HTR-8/SVneo (cell line): ENCODE results near the gene SAA2.
"Not testable (repeated sequence)": the region's sequence is repeated elsewhere in the genome, so short reads cannot be mapped to it uniquely, and the experiment has no call there.

Experiments
- DNase-seq: peaks from one replicate; pipeline ENCODE4 v3.0.0; 2011; ENCODE audit warnings: low spot score, mixed read lengths; ENCODE audit not compliant: insufficient read length
- FAIRE-seq: peaks from 2 replicates; lab custom pipeline; 2011; peaks lifted over from hg19 to GRCh38; lab: Jason Lieb, UNC

The SAA2 gene

DNA sequence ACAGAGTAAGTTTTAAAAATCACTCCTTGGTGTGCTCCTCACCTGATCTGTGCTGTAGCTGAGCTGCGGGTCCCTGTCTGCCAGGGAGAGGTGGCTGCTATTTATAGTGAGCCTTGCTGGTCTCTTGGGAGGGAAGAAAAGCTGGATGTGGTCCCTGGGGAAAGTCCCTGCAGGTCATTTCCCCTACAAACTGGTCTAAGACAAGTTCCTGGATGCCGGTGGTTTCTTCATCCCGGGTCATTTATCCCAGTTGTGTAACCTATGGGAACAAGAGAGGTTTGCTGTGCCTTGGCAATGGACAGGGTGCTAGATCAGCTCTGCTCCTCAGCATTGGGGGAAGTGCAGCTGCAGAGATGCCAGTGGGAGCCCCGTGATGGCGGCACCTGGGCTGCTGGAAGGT lies at the start of gene SAA2:
Gene SAA2 (minus strand): TSS at position 108 of the 400 bp plus-strand sequence. CDS start 657 bp downstream, outside the sequence.
- DNase-seq (no peak), FAIRE-seq (no peak)

DNA sequence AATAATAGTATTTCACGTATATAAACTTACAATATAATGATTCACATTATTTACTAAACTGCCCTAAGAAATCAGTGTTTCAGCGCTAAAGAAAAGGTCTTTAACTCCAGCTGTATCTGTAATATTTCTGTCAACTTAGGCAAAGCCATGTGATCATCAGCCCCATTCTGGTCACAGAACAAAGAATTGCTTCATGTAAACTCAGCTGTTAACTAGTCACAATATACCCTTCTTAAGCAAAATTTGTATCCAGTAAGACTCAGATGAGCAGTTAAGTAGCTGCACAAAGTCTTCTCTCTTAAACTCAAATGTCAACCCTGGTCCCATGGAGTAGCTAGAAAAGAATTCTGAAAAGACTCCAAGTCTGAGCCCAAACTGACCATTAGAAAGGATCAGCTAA lies 46.8 kb upstream of the SAA2 start:
- DNase-seq, result no peak
- no peak for FAIRE-seq

DNA sequence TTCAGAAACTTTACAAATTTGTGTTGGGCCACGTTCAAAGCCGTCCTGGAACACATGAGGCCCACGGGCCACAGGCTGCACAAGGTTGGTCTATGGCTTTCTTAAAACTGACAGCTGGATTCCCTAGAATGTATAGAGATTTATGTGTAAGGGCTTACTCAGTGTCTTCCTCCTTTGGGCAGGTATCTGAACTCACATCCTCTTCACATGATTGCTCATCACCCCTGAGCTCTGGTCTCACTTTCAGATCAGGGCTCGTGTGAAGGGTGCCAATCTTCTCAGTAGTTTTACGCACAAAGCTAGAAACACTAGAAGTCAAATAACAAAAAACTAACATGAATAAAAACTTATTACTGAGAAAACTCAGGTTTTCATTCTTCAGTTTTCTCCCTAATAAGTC lies 46.4 kb upstream of the SAA2 start:
- FAIRE-seq, result no peak
- no peak for DNase-seq

DNA sequence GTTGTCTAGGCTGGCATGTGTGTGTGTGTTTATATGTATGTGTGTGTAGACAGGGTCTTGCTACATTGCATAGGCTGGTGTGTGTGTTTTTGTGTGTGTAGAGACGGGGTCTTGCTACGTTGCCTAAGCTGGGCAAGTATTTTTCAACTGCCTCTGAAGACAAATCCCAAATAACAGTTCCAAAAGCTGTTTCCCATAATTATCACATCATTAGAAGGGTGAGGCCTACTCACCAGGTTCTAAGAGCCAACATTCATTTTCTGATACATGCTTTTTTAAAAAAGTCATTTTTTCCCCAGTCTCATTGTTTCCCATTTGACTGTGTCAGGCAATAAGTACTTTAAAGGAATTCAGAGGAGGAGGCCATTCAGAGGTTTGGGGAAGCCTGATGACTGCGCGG lies 40.4 kb upstream of the SAA2 start:
- DNase-seq (no peak), FAIRE-seq (no peak)

DNA sequence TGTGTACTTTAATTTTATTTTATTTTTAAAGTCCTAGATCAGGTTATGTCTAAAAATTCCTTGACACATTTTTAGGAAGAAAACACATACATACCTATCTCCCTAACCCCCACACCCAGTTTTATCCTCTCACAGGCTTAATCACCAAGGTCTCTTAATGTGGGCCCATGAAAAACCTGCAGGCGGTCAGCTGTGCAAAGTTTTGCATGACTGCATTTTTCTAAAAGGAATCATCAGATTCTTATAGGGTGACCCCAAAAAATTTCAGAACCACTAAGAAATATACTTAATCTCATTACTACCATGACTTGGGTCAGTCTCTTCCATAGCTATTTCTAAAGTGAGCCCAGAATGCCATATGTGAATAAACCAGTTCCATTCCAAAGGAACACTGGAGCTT lies 37.4 kb upstream of the SAA2 start:
- FAIRE-seq, result no peak
- no peak for DNase-seq

DNA sequence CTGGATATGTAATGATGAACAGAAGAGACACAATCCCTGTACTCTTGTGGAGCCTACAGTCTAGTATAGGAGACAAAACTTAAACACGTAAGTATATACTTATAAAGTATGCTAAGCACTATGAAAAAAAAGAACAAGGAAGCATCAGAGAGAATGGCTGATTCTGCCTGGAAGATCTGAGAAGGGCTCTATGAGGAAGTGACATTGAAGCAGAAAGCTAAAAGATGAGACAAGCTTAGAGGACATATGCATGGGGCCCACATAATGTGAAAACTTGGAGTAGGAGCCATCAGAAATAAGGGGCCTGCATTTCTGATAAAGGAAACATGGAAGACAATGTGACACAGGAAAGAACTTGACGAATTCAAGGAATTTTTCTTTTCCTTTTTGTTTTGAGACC lies 34.2 kb upstream of the SAA2 start:
- FAIRE-seq (no peak), DNase-seq (no peak)

DNA sequence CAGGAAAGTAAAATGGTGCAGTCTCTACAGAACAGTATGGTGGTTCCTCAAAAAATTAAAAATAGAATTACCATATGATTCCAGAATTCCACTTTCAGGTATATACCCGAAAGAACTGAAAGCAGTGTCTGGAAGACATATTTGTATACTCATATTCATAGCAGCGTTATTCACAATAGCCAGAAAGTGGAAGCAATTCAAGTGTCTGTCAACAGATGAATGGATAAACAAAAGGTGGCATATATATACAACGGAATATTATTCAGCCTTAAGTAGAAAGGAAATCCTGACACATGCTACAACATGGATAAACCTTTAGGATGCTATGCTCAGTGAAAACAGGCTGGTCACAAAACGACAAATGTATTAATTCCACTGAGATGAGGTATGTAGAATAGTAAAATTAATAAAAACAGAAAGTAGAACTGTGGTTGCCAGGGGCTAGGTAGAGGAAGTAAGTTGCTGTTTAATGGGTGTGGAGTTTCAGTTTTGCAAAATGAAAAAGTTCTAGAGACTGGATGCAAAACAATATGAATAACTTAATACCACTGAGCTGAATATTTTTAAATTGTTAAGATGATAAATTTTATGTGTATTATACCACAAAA lies 32.1 kb upstream of the SAA2 start:
- DNase-seq, result no peak
- no peak for FAIRE-seq

DNA sequence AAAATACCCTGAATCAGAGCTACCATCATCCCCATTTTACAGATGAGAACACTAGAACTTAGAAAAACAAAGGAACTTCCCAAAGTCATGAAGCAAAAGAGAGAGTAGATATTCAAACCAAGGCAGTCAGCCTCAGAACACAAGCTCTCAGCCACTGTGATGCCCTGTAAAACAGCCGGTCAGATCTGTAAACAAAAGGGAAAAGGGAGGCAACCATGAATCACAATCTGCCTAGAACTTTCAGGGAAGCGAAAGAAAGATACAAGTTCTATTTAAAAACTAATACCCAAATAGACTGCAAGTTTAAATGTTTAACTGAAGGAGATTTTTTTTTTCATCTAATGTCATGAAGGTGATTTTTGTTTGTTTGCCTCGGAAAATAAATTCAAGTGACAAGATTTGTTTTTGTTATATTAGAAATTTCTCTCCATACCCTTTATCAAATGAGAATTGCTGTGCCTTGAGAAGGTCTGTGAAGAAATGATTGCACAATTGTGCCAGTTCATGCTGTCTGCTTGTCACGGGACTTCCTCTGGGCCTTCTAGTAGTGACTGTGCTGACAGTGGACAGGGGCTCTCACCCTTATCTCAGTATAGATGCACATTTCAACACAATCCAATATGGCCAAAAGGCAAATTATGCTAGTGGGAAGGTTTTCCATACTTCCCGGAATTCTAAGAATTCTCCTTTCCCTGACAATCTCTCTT lies 29.2 kb upstream of the SAA2 start:
- no peak for DNase-seq
- no peak for FAIRE-seq

DNA sequence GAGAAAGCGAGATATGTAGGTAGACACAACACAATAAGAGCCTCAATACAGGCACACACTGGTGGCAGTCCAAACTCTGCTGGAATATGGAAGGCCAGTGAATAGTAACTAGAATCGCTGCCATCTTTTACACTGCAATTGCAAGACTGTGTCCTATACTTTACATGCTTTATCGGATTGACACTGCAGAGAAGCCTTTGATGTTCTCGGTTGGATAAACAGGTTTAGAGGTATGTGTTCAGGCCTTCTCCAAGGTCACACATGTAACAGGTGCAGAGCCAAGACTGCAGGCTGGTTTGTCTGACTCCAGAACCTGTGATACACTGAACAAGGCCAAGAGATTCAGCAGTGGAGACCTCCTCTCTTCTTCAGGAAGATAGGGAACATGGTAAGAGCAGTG lies 22.7 kb upstream of the SAA2 start:
- DNase-seq (no peak), FAIRE-seq (no peak)

DNA sequence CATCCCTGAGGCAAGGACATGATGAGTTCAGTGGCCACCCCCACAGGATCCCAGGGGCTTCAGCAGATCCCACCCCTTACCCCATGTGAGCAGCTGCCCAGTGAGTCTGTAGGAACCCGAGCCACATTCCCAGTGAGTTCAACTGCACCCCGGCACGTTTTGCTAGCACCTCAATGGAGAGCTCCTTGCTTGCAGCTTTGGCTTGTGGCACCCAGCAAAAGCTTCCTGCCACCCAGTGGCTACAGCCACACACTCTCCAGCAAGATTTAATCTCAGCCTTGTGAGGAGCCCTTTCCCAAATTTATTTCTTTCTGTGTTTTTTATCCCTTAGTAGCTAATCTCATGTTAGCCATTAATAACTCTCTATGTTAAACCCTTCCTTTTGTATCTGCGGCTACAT lies 21.6 kb upstream of the SAA2 start:
- no peak for FAIRE-seq

DNA sequence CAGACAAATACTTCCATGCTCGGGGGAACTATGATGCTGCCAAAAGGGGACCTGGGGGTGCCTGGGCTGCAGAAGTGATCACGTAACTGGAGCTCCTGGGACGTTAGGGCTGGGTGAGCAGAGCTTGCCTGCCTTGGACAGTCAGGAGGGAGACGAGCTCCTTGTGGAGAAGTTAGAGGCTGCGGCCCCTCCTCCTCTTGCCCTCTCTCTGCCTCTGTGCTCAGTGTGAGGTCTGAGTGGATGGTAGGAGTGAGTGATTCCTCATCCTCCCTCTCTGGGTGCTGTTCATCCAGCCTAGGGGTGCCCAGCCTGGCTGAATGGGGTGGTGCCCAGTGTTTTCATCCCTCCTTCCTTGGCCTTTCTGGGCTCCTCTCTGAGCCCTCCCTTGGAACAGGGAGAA lies 20.8 kb upstream of the SAA2 start:
- not testable (repeated sequence) for DNase-seq, FAIRE-seq

More for the DNA sequence above, 21.6 kb upstream of the SAA2 start:
- DNase-seq, result no peak

DNA sequence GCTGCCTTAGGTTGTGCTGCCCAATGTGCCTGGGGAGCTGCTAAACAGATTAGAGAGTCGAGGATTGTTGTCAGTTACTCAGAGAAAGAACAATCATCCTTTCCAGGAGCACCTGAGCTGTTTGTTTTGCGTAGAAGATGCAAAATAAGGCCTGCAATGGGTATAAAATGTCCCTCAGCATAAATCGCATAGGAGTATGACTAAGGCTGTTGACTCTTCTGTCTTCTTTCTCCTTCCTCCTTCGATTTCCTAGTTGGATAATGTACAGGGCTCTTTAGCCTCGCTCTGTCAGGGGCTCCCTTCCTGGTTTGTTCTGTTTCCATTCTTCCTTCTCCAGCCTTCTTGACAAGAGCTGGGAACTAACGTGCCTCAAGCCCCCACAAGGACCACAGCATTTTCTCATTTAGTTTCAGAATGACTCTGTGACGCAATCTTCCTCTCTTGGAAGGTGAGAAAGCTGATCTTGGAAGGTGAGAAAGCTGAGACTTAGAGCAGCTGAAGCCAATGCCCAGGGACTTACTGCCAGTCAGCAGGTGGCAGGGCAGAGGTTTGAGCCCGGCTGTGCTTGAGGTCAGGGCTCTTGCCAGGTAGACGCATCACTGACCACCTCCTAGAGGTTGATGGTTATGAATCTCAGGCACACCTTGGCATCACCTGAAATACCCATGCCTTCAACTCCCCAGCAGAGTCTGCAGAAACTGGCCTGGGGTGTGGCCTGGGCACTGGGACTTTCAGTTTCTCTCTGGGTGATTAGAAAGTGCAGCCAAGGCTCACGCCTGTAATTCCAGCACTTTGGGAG lies 19.1 kb upstream of the SAA2 start:
- not testable (repeated sequence) for DNase-seq, FAIRE-seq

DNA sequence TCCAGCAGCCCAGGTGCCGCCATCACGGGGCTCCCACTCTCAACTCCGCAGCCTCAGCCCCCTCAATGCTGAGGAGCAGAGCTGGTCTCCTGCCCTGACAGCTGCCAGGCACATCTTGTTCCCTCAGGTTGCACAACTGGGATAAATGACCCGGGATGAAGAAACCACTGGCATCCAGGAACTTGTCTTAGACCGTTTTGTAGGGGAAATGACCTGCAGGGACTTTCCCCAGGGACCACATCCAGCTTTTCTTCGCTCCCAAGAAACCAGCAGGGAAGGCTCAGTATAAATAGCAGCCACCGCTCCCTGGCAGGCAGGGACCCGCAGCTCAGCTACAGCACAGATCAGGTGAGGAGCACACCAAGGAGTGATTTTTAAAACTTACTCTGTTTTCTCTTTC lies 17.5 kb upstream of the SAA2 start, which contains the start of gene SAA1:
Gene SAA1 (plus strand): TSS at position 316 of the 400 bp plus-strand sequence. CDS start 624 bp downstream, outside the sequence.
- no peak for DNase-seq
- FAIRE-seq, result no peak

DNA sequence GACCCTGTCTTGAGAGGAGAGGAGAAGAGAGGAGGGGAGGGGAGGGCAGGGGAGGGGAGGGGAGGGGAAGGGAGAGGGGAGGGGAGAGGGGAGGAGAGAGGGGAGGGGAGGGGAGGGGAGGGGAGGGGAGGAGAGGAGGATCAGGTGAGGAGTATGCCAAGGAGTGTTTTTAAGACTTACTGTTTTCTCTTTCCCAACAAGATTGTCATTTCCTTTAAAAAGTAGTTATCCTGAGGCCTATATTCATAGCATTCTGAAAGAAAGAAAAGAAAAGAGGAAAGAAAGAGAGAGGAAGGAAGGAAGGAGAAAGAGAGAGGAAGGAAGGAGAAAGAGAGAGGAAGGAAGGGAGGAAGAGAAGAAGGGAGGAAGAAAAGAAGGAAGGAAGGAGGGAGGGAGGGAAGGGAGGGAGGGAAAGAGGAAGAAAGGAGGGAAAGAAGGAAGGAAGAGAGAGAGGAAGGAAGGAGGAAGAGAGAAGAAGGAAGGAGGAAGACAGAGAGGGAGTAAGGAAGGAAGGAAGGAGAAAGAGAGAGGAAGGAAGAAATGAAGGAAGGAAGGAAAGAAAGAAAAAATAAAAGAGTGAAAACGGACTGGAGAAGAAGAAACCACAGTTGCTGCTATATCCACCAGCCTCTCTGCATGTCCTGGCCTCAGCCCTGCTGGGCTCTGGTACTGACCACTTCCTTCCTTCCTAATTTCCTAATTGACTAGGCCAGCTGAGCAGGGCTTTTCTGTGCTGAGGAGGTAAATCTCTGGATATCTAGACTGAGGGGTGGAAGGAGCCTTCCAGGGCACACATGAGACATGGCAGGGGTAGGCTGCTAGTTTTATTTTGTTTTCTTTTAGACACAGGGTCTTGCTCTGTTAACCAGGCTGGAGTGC lies 16.4 kb upstream of the SAA2 start:
- DNase-seq, result no peak
- no peak for FAIRE-seq

DNA sequence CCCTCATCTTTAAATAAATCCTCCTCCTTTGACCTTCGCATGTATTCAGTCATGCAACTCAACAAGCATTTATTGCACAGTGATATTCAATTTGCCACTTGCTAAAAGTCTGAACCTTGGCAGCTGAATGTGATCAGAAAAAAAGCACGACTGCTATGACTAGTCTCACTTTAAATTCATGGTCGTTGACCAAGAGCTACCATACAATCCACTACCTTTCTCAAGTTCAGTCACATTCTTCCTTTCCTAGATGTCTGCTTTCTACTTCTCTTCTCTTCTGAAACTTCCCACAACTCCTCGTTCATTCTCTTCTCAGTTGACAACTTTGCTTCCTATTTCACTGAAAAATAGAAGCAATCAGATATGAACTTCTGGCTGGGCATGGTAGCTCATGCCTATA lies 15.6 kb upstream of the SAA2 start:
- no peak for FAIRE-seq
- no peak for DNase-seq

DNA sequence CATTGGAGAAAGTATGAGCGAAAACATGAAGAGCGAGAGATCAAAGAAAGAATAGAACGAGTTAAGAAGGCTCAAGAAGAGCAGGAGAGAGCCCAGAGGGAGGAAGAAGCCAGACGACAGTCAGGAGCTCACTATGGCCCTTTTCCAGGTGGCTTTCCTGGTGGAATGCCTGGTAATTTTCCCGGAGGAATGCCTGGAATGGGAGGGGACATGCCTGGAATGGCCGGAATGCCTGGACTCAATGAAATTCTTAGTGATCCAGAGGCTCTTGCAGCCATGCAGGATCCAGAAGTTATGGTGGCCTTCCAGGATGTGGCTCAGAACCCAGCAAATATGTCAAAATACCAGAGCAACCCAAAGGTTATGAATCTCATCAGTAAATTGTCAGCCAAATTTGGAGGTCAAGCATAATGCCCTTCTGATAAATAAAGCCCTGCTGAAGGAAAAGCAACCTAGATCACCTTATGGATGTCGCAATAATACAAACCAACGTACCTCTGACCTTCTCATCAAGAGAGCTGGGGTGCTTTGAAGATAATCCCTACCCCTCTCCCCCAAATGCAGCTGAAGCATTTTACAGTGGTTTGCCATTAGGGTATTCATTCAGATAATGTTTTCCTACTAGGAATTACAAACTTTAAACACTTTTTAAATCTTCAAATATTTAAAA lies 14.3 kb upstream of the SAA2 start:
- not testable (repeated sequence) for DNase-seq, FAIRE-seq

DNA sequence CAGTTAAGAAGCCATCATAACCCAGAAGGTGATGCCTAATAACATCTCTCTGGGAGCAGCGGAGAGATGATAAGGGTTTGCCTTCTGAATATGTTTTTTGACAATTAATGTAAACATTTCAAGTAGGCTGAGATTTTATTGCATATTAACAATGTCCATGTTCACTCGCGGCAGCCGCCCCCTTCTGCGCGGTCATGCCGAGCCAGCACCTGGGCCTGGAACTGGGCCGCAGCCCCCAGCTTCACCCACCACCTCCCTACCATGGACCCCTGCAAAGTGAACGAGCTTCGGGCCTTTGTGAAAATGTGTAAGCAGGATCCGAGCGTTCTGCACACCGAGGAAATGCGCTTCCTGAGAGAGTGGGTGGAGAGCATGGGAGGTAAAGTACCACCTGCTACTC lies 13.3 kb upstream of the SAA2 start:
- no peak for FAIRE-seq
- no peak for DNase-seq

DNA sequence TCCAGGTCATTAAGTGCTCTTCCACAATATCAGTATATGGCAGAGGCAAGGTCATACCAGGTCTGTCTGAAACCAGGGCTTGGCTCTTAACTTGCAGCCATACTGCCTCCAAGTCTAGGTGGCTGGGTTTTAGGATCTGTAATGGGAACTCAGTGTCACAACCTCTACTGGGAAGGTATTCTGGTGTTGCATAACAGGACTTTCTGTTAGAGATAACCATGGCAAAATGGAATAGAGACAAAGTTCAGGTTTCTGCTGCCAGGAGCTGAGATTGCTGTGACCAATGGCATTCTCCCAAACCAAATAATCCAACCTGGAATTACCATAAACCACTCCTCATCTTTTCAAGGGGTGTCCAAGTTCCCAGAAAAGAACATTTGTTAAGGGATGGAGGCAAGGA lies 10.8 kb upstream of the SAA2 start:
- no peak for DNase-seq
- FAIRE-seq, result no peak

DNA sequence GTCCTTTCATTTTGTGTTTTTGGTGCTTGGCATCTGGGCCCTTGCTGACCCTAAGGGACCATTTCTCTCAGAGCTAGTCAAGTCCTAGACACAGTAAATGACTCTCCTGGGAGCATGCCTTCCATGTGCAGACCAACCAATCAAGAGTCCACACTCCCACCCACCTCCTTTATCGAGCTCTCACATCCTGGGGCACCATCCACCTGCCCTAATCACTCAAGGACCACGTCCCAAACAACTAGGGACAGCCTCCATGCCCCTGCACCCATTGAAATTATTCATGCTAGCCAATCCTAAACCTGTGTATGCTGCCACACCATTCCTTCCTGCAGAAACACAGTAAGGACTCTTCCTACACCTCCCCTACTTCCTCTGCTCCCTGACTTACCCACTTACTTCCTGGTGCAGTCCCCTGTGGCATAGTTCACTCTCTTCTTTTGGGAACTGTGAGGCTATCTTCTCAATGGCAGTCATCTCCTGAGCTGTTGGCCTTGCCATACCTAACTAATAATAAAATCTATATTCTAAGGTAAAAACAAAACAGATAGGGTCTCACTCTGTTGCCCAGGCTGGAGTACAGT lies 6.4 kb upstream of the SAA2 start:
- DNase-seq, result no peak
- no peak for FAIRE-seq
